DMS153 treated with DMSO at 0.1 percent for 48 hours (cell line): ENCODE measurements around the gene CDKAL1.
"Not testable (repeated sequence)": the region's sequence is repeated elsewhere in the genome, so short reads cannot be mapped to it uniquely, and the experiment has no call there.

Experiments
- DNase-seq: peaks from one replicate; lab custom pipeline; 2025; ENCODE audit not compliant: unreplicated experiment; lab: John Stamatoyannopoulos, UW

Gene CDKAL1

GRCh38 chr6:21049148-21049547, 514.9 kb downstream of the CDKAL1 start:
- DNase-seq = no peak

GRCh38 chr6:21049572-21049971, 515.3 kb downstream of the CDKAL1 start:
- DNase-seq = no peak

GRCh38 chr6:21050935-21051334, 516.7 kb downstream of the CDKAL1 start:
- no peak for DNase-seq

- DNase-seq = no peak
Observed at GRCh38 chr6:21051777-21052176, 517.5 kb downstream of the CDKAL1 start.

- no peak for DNase-seq
Observed at GRCh38 chr6:21053612-21054011, 519.4 kb downstream of the CDKAL1 start.

- not testable (repeated sequence) for DNase-seq
Observed at GRCh38 chr6:21055480-21055879, 521.2 kb downstream of the CDKAL1 start.

GRCh38 chr6:21061892-21062291, 527.6 kb downstream of the CDKAL1 start:
- DNase-seq = no peak

GRCh38 chr6:21064756-21065340, 530.6 kb downstream of the CDKAL1 start:
- DNase-seq = no peak

GRCh38 chr6:21067521-21067920, 533.3 kb downstream of the CDKAL1 start:
- DNase-seq = no peak

GRCh38 chr6:21070620-21071019, 536.4 kb downstream of the CDKAL1 start:
- no peak for DNase-seq

GRCh38 chr6:21071780-21072468, 537.7 kb downstream of the CDKAL1 start:
- no peak for DNase-seq

- DNase-seq = no peak
Observed at GRCh38 chr6:21073318-21073839, 539.1 kb downstream of the CDKAL1 start.

GRCh38 chr6:21074484-21074883, 540.2 kb downstream of the CDKAL1 start:
- no peak for DNase-seq

GRCh38 chr6:21075986-21076385, 541.7 kb downstream of the CDKAL1 start:
- no peak for DNase-seq

GRCh38 chr6:21078497-21078896, 544.2 kb downstream of the CDKAL1 start:
- no peak for DNase-seq

- no peak for DNase-seq
Observed at GRCh38 chr6:21079468-21080048, 545.3 kb downstream of the CDKAL1 start.

GRCh38 chr6:21080221-21080620, 546.0 kb downstream of the CDKAL1 start:
- no peak for DNase-seq

- DNase-seq = no peak
Observed at GRCh38 chr6:21082091-21082490, 547.8 kb downstream of the CDKAL1 start.

GRCh38 chr6:21083708-21084107, 549.5 kb downstream of the CDKAL1 start:
- no peak for DNase-seq

GRCh38 chr6:21084656-21085055, 550.4 kb downstream of the CDKAL1 start:
- no peak for DNase-seq

- DNase-seq = no peak
Observed at GRCh38 chr6:21085211-21085610, 551.0 kb downstream of the CDKAL1 start.

GRCh38 chr6:21085643-21086042, 551.4 kb downstream of the CDKAL1 start:
- no peak for DNase-seq
